NCI-H1436 treated with DMSO at 0.1 percent for 48 hours (cell line): ENCODE measurements around the gene CA10.

Source experiments
- DNase-seq: peaks from one replicate; lab custom pipeline; 2025; lab: John Stamatoyannopoulos, UW

Gene CA10

GRCh38 chr17:52147431-52147830, 11.1 kb downstream of the CA10 start:
- DNase-seq = no peak

- no peak for DNase-seq
These were observed 13.0 kb downstream of the CA10 start for GRCh38 chr17:52145476-52145875.

GRCh38 chr17:52143542-52143941, 15.0 kb downstream of the CA10 start:
- DNase-seq = no peak

- DNase-seq = no peak
These were observed 17.9 kb downstream of the CA10 start for GRCh38 chr17:52140601-52141000.

GRCh38 chr17:52138752-52139151, 19.8 kb downstream of the CA10 start:
- DNase-seq = no peak

- no peak for DNase-seq
These were observed 20.2 kb downstream of the CA10 start for GRCh38 chr17:52138350-52138749.

GRCh38 chr17:52136166-52136565, 22.3 kb downstream of the CA10 start:
- DNase-seq = no peak

GRCh38 chr17:52134641-52135040, 23.9 kb downstream of the CA10 start:
- no peak for DNase-seq

- DNase-seq = no peak
These were observed 29.8 kb downstream of the CA10 start for GRCh38 chr17:52128721-52129120.

- no peak for DNase-seq
These were observed 33.5 kb downstream of the CA10 start for GRCh38 chr17:52124993-52125392.

GRCh38 chr17:52124561-52124960, 34.0 kb downstream of the CA10 start:
- DNase-seq = no peak

- DNase-seq = no peak
These were observed 38.0 kb downstream of the CA10 start for GRCh38 chr17:52120465-52120864.

- no peak for DNase-seq
These were observed 47.5 kb downstream of the CA10 start for GRCh38 chr17:52110923-52111581.

GRCh38 chr17:52106638-52107261, 51.8 kb downstream of the CA10 start:
- DNase-seq = no peak

- DNase-seq = no peak
These were observed 52.4 kb downstream of the CA10 start for GRCh38 chr17:52106072-52106471.

GRCh38 chr17:52105591-52105990, 52.9 kb downstream of the CA10 start:
- DNase-seq = no peak

- no peak for DNase-seq
These were observed 62.5 kb downstream of the CA10 start for GRCh38 chr17:52096056-52096455.

- DNase-seq = no peak
These were observed 74.3 kb downstream of the CA10 start for GRCh38 chr17:52084176-52084575.

GRCh38 chr17:52079496-52079895, 79.0 kb downstream of the CA10 start:
- DNase-seq = no peak

- no peak for DNase-seq
These were observed 86.8 kb downstream of the CA10 start for GRCh38 chr17:52071712-52072111.

- no peak for DNase-seq
These were observed 93.7 kb downstream of the CA10 start for GRCh38 chr17:52064791-52065211.

GRCh38 chr17:52049496-52049895, 109.0 kb downstream of the CA10 start:
- DNase-seq = no peak

GRCh38 chr17:52049051-52049450, 109.5 kb downstream of the CA10 start:
- no peak for DNase-seq
